Gastroesophageal sphincter (tissue), 4 donors: Measurements from ENCODE around the gene MDGA2. TPM values are rescaled to one million over a fixed set of nuclear protein-coding genes. Genes with fewer than 3 reads are reported as not detected.
"Not testable (repeated sequence)": the region's sequence is repeated elsewhere in the genome, so short reads cannot be mapped to it uniquely, and the experiment has no call there.

Experiments
- ATAC-seq: fragments of 150-250 bp; one replicate; pipeline ENCODE4 v1.9.1; 2016; ENCODE audit warnings: mild to moderate bottlenecking, moderate library complexity
- H3K27ac ChIP-seq, 4 donors: fragments of 200-600 bp; sonication (generic) in 3 of 4; 1 replicate in 3 of 4; 2 replicates in 1 of 4; pipeline ENCODE4 v1.5.1; 2016 to 2019
- H3K27me3 ChIP-seq: fragments of 200-600 bp; sonication (generic); one replicate; pipeline ENCODE4 v1.5.1; 2019
- H3K36me3 ChIP-seq, 2 donors: fragments of 200-600 bp; sonication (generic); one replicate each; pipeline ENCODE4 v1.5.1; 2019; ENCODE audit warnings: control low read depth in 1 of 2
- H3K4me1 ChIP-seq, 3 donors: fragments of 200-600 bp; sonication (generic); 1 replicate in 2 of 3; 2 replicates in 1 of 3; pipeline ENCODE4 v1.5.1; 2016 to 2019; ENCODE audit warnings: control low read depth in 2 of 3
- H3K4me3 ChIP-seq, 2 donors: fragments of 200-600 bp; sonication (generic); one replicate each; pipeline ENCODE4 v1.5.1; 2019; ENCODE audit warnings: mild to moderate bottlenecking in 1 of 2, moderate library complexity in 1 of 2
- H3K9me3 ChIP-seq, 3 donors: fragments of 200-600 bp; sonication (generic); one replicate each; pipeline ENCODE4 v1.5.1; 2017 to 2019; ENCODE audit warnings: control low read depth in 2 of 3
- CTCF ChIP-seq, 4 experiments: fragments of 200-600 bp in 2 of 4; fragments of 450-650 bp in 2 of 4; sonication (generic) in 1 of 4; IDR thresholded peaks; one replicate each; pipeline ENCODE4 v1.5.1; 2017 to 2019; ENCODE audit warnings: antibody characterized with exemption in 4 of 4, mild to moderate bottlenecking in 2 of 4, moderate library complexity in 2 of 4
- EP300 ChIP-seq: sonication (generic); formaldehyde crosslinking; IDR thresholded peaks from one replicate; pipeline ENCODE4 v1.6.1; 2017; ENCODE audit warnings: antibody characterized with exemption, mild to moderate bottlenecking
- POLR2A ChIP-seq, 2 donors: fragments of 450-650 bp; IDR thresholded peaks; one replicate each; pipeline ENCODE4 v1.6.1; 2017; ENCODE audit warnings: antibody characterized with exemption in 2 of 2, mild to moderate bottlenecking in 2 of 2, moderate library complexity in 1 of 2
- POLR2AphosphoS5 ChIP-seq: sonication (generic); formaldehyde crosslinking; IDR thresholded peaks from one replicate; pipeline ENCODE4 v1.6.1; 2017; ENCODE audit warnings: antibody characterized with exemption
- WGBS, 2 donors: methylation state at CpG; one replicate each; pipeline ENCODE4 v1.1.5; 2018; ENCODE audit warnings: low coverage in 1 of 2; 5-methylcytosine and 5-hydroxymethylcytosine counted together
- total RNA-seq, 4 donors: library from RNA; depleted of rRNA; stranded (reverse); fragments of >200 nt; gene quantifications; one replicate each; pipeline ENCODE4 v1.1.0, GENCODE V29; 2016

MDGA2 gene
- total RNA-seq, 4 donors from 2014 or later: 0.40 TPM; not detected in 3

- ATAC-seq: no peak
- H3K27ac ChIP-seq: no peak overlapping the region
- H3K4me3 ChIP-seq: no peak overlapping the region
- no peaks in the 10 kb centered on the region for H3K27me3 ChIP-seq
- 30 to 52% methylated on average over 2 of the region's 2 CpGs for WGBS, 2 donors
- no peaks in the 10 kb centered on the region for H3K4me1 ChIP-seq
- TF ChIP-seq POLR2A (IDR thresholded peaks at IDR 0.05) (no peak), CTCF (IDR thresholded peaks at IDR 0.05) (no peak), POLR2AphosphoS5 (no peak), EP300 (no peak)
- no peaks in the 10 kb centered on the region for H3K9me3 ChIP-seq
- H3K36me3 ChIP-seq: no peaks in the 10 kb centered on the region
Measured at GRCh38 chr14:47186486-47186885, 488.9 kb downstream of the MDGA2 start.

GRCh38 chr14:47179906-47180305 lies 495.5 kb downstream of the MDGA2 start:
- no peaks in the 10 kb centered on the region for H3K27me3 ChIP-seq
- H3K4me3 ChIP-seq: no peak overlapping the region
- no peak overlapping the region for H3K27ac ChIP-seq
- TF ChIP-seq EP300 (no peak), POLR2A (IDR thresholded peaks at IDR 0.05) (no peak)
- H3K36me3 ChIP-seq: no peaks in the 10 kb centered on the region
- H3K9me3 ChIP-seq: no peaks in the 10 kb centered on the region
- no peaks in the 10 kb centered on the region for H3K4me1 ChIP-seq
- ATAC-seq: no peak
- WGBS, 2 donors: 88% methylated on average over 1 of the region's 1 CpG; no CpG with 5 or more reads in 1 of the 2 donors

- ATAC-seq, H3K27me3 ChIP-seq: not testable (repeated sequence)
- WGBS, 2 donors: 100% methylated on average over 1 to 7 of the region's 10 CpGs
Measured at GRCh38 chr14:47171896-47172295, 503.5 kb downstream of the MDGA2 start.

GRCh38 chr14:47167402-47167801 lies 508.0 kb downstream of the MDGA2 start:
- Histone ChIP-seq H3K36me3 (no peaks in the 10 kb centered on the region), H3K27ac (no peak overlapping the region), H3K4me3 (no peak overlapping the region), H3K27me3 (no peaks in the 10 kb centered on the region), H3K9me3 (peaks cover 0 to 5% (median 0%) of the 10 kb centered on the region in 3 donors), H3K4me1 (no peaks in the 10 kb centered on the region)
- ATAC-seq: no peak
- WGBS, 2 donors: 85 to 100% methylated on average over 1 of the region's 1 CpG
- TF ChIP-seq CTCF (IDR thresholded peaks at IDR 0.05) (no peak), POLR2A (IDR thresholded peaks at IDR 0.05) (no peak), POLR2AphosphoS5 (no peak), EP300 (no peak)

More at GRCh38 chr14:47171896-47172295, 503.5 kb downstream of the MDGA2 start:
- not testable (repeated sequence) for H3K4me3 ChIP-seq, H3K4me1 ChIP-seq, H3K27ac ChIP-seq, H3K9me3 ChIP-seq, H3K36me3 ChIP-seq

GRCh38 chr14:47155395-47155794 lies 520.0 kb downstream of the MDGA2 start:
- no peak overlapping the region for H3K27ac ChIP-seq
- H3K9me3 ChIP-seq: no peaks in the 10 kb centered on the region
- H3K36me3 ChIP-seq: no peaks in the 10 kb centered on the region
- H3K4me1 ChIP-seq: no peaks in the 10 kb centered on the region
- WGBS, 2 donors: 94 to 100% methylated on average over 3 to 5 of the region's 13 CpGs
- H3K27me3 ChIP-seq: no peaks in the 10 kb centered on the region
- TF ChIP-seq POLR2AphosphoS5: no peak
- TF ChIP-seq POLR2A (IDR thresholded peaks at IDR 0.05): no peak
- TF ChIP-seq EP300: no peak
- no peak for TF ChIP-seq CTCF (IDR thresholded peaks at IDR 0.05)
- no peak for ATAC-seq
- H3K4me3 ChIP-seq: no peak overlapping the region

- Histone ChIP-seq H3K9me3 (no peaks in the 10 kb centered on the region), H3K27me3 (no peaks in the 10 kb centered on the region), H3K4me3 (no peak overlapping the region), H3K36me3 (no peaks in the 10 kb centered on the region), H3K27ac (no peak overlapping the region), H3K4me1 (no peaks in the 10 kb centered on the region)
- ATAC-seq: no peak
- TF ChIP-seq POLR2AphosphoS5: no peak
- TF ChIP-seq EP300: no peak
- no peak for TF ChIP-seq CTCF (IDR thresholded peaks at IDR 0.05)
- no peak for TF ChIP-seq POLR2A (IDR thresholded peaks at IDR 0.05)
- WGBS, 2 donors: 83 to 86% methylated on average over 3 to 4 of the region's 14 CpGs
Measured at GRCh38 chr14:47154276-47154797, 521.1 kb downstream of the MDGA2 start.
